ENCODE measurements around the gene MANBA.

DNA sequence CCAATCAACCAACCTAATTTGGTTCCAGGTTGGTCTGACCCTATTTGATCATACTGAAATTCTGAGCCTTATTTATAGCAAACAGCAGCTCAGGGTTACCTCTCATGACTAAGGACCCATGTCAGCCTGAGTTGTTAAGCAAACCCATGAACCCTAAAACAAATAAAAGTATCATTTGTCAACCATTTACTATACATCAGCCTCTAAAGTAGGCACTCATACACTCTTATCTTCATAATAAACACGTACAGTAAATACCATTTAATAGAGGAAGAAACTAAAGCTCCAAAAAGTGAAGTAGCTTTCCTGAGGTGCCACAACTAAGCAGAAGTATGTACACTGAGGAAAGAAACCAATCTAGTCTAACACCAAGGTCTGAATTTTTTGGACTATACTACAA is 25.2 kb downstream of the MANBA start:
- no peak for TF ChIP-seq POLR2A (IDR thresholded peaks at IDR 0.05; ENCODE audit: low read depth, low read length)
- no peak for TF ChIP-seq POLR2AphosphoS5 (IDR thresholded peaks at IDR 0.05; ENCODE audit: low read depth, low read length)
- TF ChIP-seq TAF1 (IDR thresholded peaks at IDR 0.05; ENCODE audit: low read depth, low read length): no peak
- TF ChIP-seq POU2F2 (IDR thresholded peaks at IDR 0.05; ENCODE audit: low read depth, low read length): no peak
- TF ChIP-seq SPI1 (IDR thresholded peaks at IDR 0.05; ENCODE audit: low read depth, low read length): no peak
- no peak for TF ChIP-seq PAX5 (IDR thresholded peaks at IDR 0.05; ENCODE audit: insufficient read depth, low read length, severe bottlenecking)
